BE2C (cell line): Measurements from ENCODE around the gene CRISPLD2.

Experiments used
- DNase-seq: peaks from one replicate; pipeline ENCODE4 v3.0.0-alpha.2; 2020
- H3K27me3 ChIP-seq: fragments of 250-450 bp; sonication (Bioruptor Pico); 2 replicates; pipeline ENCODE4 v1.5.1; 2020; ENCODE audit warnings: mild to moderate bottlenecking
- H3K36me3 ChIP-seq: fragments of 250-450 bp; sonication (Bioruptor Pico); 2 replicates; pipeline ENCODE4 v1.5.1; 2020; ENCODE audit warnings: mild to moderate bottlenecking
- H3K4me1 ChIP-seq: fragments of 250-450 bp; sonication (Bioruptor Pico); 2 replicates; pipeline ENCODE4 v1.5.1; 2020
- H3K4me3 ChIP-seq: 2 replicates; pipeline ENCODE4 v1.5.1; 2011; ENCODE audit warnings: low read depth, low read length
- H3K9me3 ChIP-seq: fragments of 250-450 bp; sonication (Bioruptor Pico); 2 replicates; pipeline ENCODE4 v1.5.1; 2020
- TF ChIP-seq, protein P1 (sequence below): IDR thresholded peaks from 2 replicates; pipeline ENCODE4 v1.5.1; 2012; ENCODE audit warnings: mild to moderate bottlenecking, low read depth, low read length

The CRISPLD2 gene

DNA sequence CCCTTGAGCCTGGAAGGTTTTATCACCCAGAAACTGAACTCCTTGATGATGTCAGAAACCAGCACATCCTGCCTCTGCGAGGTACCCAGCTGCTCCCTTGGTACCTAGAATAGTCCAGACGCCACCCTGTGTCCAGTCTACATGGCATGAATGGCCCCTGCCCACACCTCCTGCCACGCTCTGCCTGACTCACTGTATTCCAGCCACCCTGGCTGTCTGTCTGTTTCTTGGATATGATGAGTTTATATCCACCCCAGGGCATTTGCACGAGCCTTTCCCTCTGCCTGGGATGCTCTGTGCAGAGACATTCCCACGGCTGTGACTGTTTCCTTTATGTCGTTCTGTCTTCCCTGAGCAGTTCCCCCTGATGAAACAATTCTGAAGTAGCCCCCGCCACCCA is 68.7 kb downstream of the CRISPLD2 start:
- Histone ChIP-seq H3K36me3 (no peaks in the 10 kb centered on the region), H3K4me3 (no peak overlapping the region), H3K4me1 (peaks cover 12% of the 10 kb centered on the region), H3K9me3 (no peaks in the 10 kb centered on the region), H3K27me3 (no peaks in the 10 kb centered on the region)
- TF ChIP-seq, protein P1, sequence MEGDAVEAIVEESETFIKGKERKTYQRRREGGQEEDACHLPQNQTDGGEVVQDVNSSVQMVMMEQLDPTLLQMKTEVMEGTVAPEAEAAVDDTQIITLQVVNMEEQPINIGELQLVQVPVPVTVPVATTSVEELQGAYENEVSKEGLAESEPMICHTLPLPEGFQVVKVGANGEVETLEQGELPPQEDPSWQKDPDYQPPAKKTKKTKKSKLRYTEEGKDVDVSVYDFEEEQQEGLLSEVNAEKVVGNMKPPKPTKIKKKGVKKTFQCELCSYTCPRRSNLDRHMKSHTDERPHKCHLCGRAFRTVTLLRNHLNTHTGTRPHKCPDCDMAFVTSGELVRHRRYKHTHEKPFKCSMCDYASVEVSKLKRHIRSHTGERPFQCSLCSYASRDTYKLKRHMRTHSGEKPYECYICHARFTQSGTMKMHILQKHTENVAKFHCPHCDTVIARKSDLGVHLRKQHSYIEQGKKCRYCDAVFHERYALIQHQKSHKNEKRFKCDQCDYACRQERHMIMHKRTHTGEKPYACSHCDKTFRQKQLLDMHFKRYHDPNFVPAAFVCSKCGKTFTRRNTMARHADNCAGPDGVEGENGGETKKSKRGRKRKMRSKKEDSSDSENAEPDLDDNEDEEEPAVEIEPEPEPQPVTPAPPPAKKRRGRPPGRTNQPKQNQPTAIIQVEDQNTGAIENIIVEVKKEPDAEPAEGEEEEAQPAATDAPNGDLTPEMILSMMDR: no peak
- no peak for DNase-seq

DNA sequence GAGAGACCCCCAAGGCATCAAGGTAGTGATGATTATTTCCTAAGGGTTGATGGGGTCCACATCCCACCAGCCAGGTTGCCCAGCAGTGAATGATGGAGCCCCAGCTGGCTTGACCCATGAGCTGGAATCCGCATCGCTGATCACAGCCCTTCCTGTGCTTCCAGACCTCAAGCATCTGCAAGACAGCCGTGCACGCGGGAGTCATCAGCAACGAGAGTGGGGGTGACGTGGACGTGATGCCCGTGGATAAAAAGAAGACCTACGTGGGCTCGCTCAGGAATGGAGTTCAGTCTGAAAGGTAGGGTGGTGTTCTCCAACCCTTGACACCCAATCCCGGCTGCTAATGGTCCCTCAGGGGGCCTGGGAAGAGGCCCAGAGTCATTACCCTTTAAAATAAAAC is 69.3 kb downstream of the CRISPLD2 start:
- H3K4me1 ChIP-seq: peaks cover 12% of the 10 kb centered on the region

GRCh38 chr16:84890427-84890826 is 70.6 kb downstream of the CRISPLD2 start:
- Histone ChIP-seq H3K4me1 (no peaks in the 10 kb centered on the region), H3K4me3 (no peak overlapping the region), H3K27me3 (no peaks in the 10 kb centered on the region), H3K9me3 (no peaks in the 10 kb centered on the region), H3K36me3 (no peaks in the 10 kb centered on the region)
- TF ChIP-seq, protein P1: no peak
- DNase-seq: no peak

More for the DNA sequence above, 69.3 kb downstream of the CRISPLD2 start:
- TF ChIP-seq, protein P1: no peak
- no peaks in the 10 kb centered on the region for H3K9me3 ChIP-seq
- H3K4me3 ChIP-seq: no peak overlapping the region
- no peak for DNase-seq
- H3K27me3 ChIP-seq: no peaks in the 10 kb centered on the region
- no peaks in the 10 kb centered on the region for H3K36me3 ChIP-seq

GRCh38 chr16:84891149-84891795 is 71.5 kb downstream of the CRISPLD2 start:
- Histone ChIP-seq H3K27me3 (no peaks in the 10 kb centered on the region), H3K9me3 (no peaks in the 10 kb centered on the region), H3K4me1 (no peaks in the 10 kb centered on the region), H3K36me3 (no peaks in the 10 kb centered on the region), H3K4me3 (no peak overlapping the region)
- DNase-seq: no peak
- TF ChIP-seq, protein P1: no peak

DNA sequence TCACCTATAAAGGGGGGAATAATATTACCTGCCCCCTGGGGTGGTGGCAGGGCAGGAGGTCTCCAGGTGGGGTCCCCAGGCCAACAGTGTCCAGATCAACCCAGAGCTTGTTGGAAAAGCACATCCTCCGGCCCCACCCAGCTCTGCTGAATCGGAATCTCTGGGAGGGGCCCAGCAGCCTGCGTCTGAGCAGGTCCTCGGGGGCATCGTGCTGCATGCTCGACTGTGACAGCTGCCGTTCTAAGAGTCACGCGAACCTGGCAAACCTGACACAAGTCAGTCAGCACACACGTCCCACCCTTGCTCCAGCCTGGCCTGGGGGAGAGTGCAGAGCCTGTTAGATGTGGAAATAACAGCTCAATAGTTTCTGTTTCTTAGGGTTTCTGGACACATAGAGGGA is 72.3 kb downstream of the CRISPLD2 start:
- Histone ChIP-seq H3K36me3 (no peaks in the 10 kb centered on the region), H3K27me3 (no peaks in the 10 kb centered on the region), H3K4me1 (no peaks in the 10 kb centered on the region), H3K4me3 (no peak overlapping the region), H3K9me3 (no peaks in the 10 kb centered on the region)
- DNase-seq: no peak
- TF ChIP-seq, protein P1: no peak

- H3K36me3 ChIP-seq: no peaks in the 10 kb centered on the region
- DNase-seq: no peak
Observed at GRCh38 chr16:84893467-84893848, 73.7 kb downstream of the CRISPLD2 start.

More at GRCh38 chr16:84893467-84893848, 73.7 kb downstream of the CRISPLD2 start:
- TF ChIP-seq, protein P1: no peak
- no peaks in the 10 kb centered on the region for H3K27me3 ChIP-seq
- no peak overlapping the region for H3K4me3 ChIP-seq
- H3K4me1 ChIP-seq: no peaks in the 10 kb centered on the region
- no peaks in the 10 kb centered on the region for H3K9me3 ChIP-seq
